DOHH2 (cell line): ENCODE data around the gene DOLK.

Source experiments
- CTCF ChIP-seq: fragments of 200-600 bp; sonication (generic); IDR thresholded peaks from one replicate; pipeline ENCODE4 v1.5.1; 2014; ENCODE audit warnings: antibody characterized with exemption, mild to moderate bottlenecking, low read depth, low read length; ENCODE audit not compliant: poor library complexity, severe bottlenecking
- EZH2phosphoT487 ChIP-seq: fragments of 200-600 bp; sonication (generic); IDR thresholded peaks from 2 replicates; pipeline ENCODE4 v1.6.1; 2017; ENCODE audit warnings: borderline replicate concordance, mild to moderate bottlenecking, antibody characterized with exemption, low read length, moderate library complexity, mixed read lengths

- TF ChIP-seq CTCF (no peak), EZH2phosphoT487 (no peak)
These were observed 35.0 kb downstream of the DOLK start for GRCh38 chr9:128912270-128912853.
